Large intestine (tissue), 12 donors: Measurements from ENCODE around the gene STK38. TPM values are rescaled to one million over a fixed set of nuclear protein-coding genes. Genes with fewer than 3 reads are reported as not detected.
"Not testable (repeated sequence)": the region's sequence is repeated elsewhere in the genome, so short reads cannot be mapped to it uniquely, and the experiment has no call there.

Source experiments
- DNase-seq, 2 donors: peaks; one replicate each; pipeline versions ENCODE4 v3.0.0 to v3.0.0-alpha.2; 2013
- H3K27ac ChIP-seq: one replicate; pipeline ENCODE4 v1.5.1; 2013; ENCODE audit warnings: low read length
- H3K27me3 ChIP-seq: 2 replicates; pipeline ENCODE4 v1.6.1; 2013; ENCODE audit warnings: low read length; ENCODE audit not compliant: control insufficient read depth, insufficient read depth
- H3K36me3 ChIP-seq: 2 replicates; pipeline ENCODE4 v1.6.1; 2013; ENCODE audit warnings: low read length; ENCODE audit not compliant: control insufficient read depth, insufficient read depth
- H3K4me1 ChIP-seq: one replicate; pipeline ENCODE4 v1.6.1; 2013; ENCODE audit warnings: low read length; ENCODE audit not compliant: control insufficient read depth, insufficient read depth
- H3K4me3 ChIP-seq: one replicate; pipeline ENCODE4 v1.5.1; 2013; ENCODE audit warnings: low read length
- H3K9me3 ChIP-seq: one replicate; pipeline ENCODE4 v1.6.1; 2013; ENCODE audit warnings: mild to moderate bottlenecking, low read depth, low read length, moderate library complexity; ENCODE audit not compliant: control insufficient read depth
- WGBS: methylation state at CpG from one replicate; pipeline ENCODE4 v1.1.5; 2013; ENCODE audit warnings: low lambda C conversion rate; ENCODE audit not compliant: insufficient coverage; 5-methylcytosine and 5-hydroxymethylcytosine counted together
- long read RNA-seq, 11 donors: transcript quantifications; one replicate each; lab custom pipeline, GENCODE V29; 2026
- polyA plus RNA-seq: library from polyadenylated mRNA; unstranded; fragments of 120-200 nt; gene quantifications from one replicate; pipeline ENCODE4 v1.2.1, GENCODE V29; 2013

The STK38 gene
- polyA plus RNA-seq, result 43.3 TPM
- long read RNA-seq, donor 1, result 0 reads
- long read RNA-seq, donor 2, partial matches to known transcripts, result 0 of 1 reads
- long read RNA-seq, donor 2, other reads (novel, unspliced or antisense), result 0 of 1 reads
- long read RNA-seq, donor 3, transcript STK38-201 (14 exons, 3,576 nt), result major isoform, 5 of 1,039 reads
- long read RNA-seq, donor 3, partial matches to known transcripts, result 372 of 1,039 reads
- long read RNA-seq, donor 3, other reads (novel, unspliced or antisense), result 662 of 1,039 reads
- long read RNA-seq, donor 4, result 0 reads
- long read RNA-seq, donor 5, result 0 reads
- long read RNA-seq, donor 6, partial matches to known transcripts, result 16 of 26 reads
- long read RNA-seq, donor 6, other reads (novel, unspliced or antisense), result 8 of 26 reads
- long read RNA-seq, donor 7, result 0 reads
- long read RNA-seq, donor 8, partial matches to known transcripts, result 0 of 3 reads
- long read RNA-seq, donor 8, other reads (novel, unspliced or antisense), result 0 of 3 reads
- long read RNA-seq, donor 9, partial matches to known transcripts, result 0 of 8 reads
- long read RNA-seq, donor 9, other reads (novel, unspliced or antisense), result 6 of 8 reads
- long read RNA-seq, donor 10, partial matches to known transcripts, result 0 of 8 reads
- long read RNA-seq, donor 10, other reads (novel, unspliced or antisense), result 6 of 8 reads
- long read RNA-seq, donor 11, partial matches to known transcripts, result 0 of 7 reads
- long read RNA-seq, donor 11, other reads (novel, unspliced or antisense), result 6 of 7 reads

DNA sequence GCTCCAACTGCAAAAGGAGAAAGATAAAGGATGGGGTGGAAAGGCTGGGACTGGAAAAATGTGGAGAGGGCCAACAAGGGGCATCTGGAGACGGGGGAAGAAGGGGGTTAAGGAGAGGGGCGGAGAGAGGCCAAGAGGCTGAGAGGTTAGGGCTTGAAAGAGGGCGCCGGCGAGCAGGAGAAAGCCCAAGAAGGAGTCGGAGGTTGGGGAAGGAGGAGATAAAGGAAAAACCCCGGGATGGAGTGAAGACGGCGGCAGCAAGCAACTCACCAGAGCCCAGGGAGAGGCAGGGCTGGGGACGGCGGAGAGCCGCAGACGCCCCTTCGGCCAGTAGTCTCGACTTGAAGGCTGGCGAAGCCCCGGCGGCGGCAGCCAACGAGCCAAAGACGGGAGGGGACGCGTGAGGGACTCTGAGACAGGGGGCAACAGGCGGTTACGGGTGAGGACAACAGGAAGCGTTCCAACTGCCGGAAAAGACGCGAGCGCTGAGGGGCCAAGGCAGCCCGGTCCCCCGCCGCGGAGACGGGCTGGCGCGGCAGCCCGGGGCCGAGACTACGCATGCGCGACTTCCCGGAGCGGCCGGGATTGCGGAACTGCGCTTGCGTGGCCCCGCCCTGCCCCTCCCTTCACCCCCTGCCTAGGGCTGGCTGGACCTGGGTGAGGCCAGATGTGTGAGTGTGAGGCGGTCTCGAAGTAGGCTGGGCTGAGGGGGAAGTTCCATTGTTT is at the start of gene STK38:
Gene STK38, minus strand, starts transcription at position 560 of the 726 bp plus-strand sequence. CDS start 7,277 bp downstream, outside the sequence.
- no CpG with 5 or more reads among the region's 51 CpGs for WGBS
- DNase-seq, result peak; percentile 91 to 93
- Histone ChIP-seq H3K4me3 (peak within 1 kb of the TSS; percentile 93), H3K27ac (peak within 1 kb of the TSS; percentile 97), H3K4me1 (peaks cover 18% of the 10 kb centered on the region), H3K27me3 (no peaks in the 10 kb centered on the region), H3K9me3 (no peaks in the 10 kb centered on the region), H3K36me3 (no peaks in the 10 kb centered on the region)

DNA sequence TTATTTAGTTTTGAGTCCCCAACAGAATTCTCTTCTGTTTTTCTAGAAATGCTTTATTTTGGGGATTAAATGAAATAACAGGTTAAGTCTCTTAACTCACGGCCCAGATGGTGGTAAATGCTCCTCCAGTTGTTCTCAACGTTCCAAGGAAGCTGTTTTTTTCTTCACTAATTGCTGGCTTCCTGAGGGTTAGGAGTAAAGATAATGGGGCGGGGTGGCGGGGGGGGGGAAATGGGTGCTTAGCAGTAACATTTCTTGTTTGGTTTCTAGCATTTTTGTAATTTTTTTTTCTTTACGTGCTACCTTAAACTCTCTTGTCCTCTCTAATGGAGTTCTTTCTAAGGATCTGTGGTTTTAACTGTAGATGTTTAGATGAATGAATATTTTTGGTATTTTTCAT is 49.1 kb upstream of the STK38 start:
- Histone ChIP-seq H3K4me3 (peak overlapping the region; percentile 77), H3K27ac (peak overlapping the region; percentile 99), H3K27me3 (no peaks in the 10 kb centered on the region), H3K9me3 (no peaks in the 10 kb centered on the region), H3K4me1 (peaks cover 27% of the 10 kb centered on the region), H3K36me3 (peaks cover 47% of the 10 kb centered on the region)
- 0% methylated on average over 2 of the region's 5 CpGs for whole genome bisulfite sequencing
- DNase-seq, result no peak

DNA sequence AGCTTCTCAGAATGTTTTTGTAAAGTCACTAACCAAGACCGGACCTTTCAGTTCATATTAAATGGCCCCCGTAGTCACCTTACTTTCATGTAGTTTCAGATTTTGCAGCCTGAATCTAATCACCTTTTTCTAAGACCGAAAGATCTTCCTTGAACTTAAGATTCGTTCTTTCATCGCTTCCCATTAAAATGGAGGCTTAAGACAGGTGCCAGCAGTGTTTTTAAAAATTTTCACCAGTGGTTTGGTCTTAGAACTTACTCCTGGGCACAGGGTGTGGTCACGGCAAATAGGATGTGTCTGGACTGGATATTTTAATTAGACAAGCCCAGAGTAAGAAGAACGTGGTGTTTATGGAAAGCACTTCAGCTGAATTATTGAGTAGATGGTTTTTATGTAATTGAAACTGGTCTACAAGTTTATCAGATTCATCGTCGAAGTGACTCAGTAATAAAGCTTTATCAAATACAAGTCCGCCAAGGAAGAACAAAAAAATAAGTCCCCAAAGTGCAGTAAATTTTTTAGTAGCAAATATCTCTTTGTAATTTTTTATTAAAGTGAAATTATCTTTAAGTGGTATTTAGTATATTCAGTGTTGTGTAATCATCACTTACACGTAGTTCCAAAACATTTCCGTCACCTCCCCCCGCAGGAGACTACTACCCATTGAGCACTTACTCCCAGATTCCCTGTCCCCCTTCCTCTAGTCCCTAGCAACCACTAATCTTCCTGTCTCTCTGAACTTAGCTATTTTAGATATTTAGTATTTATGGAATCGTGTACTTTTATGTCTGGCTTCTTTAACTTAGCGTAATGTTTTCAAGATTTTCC is 47.8 kb upstream of the STK38 start:
- peak in 1 of 2 donors; percentile 63 for DNase-seq
- peaks cover 25% of the 10 kb centered on the region for H3K4me1 ChIP-seq
- 0% methylated on average over 3 of the region's 15 CpGs for WGBS

DNA sequence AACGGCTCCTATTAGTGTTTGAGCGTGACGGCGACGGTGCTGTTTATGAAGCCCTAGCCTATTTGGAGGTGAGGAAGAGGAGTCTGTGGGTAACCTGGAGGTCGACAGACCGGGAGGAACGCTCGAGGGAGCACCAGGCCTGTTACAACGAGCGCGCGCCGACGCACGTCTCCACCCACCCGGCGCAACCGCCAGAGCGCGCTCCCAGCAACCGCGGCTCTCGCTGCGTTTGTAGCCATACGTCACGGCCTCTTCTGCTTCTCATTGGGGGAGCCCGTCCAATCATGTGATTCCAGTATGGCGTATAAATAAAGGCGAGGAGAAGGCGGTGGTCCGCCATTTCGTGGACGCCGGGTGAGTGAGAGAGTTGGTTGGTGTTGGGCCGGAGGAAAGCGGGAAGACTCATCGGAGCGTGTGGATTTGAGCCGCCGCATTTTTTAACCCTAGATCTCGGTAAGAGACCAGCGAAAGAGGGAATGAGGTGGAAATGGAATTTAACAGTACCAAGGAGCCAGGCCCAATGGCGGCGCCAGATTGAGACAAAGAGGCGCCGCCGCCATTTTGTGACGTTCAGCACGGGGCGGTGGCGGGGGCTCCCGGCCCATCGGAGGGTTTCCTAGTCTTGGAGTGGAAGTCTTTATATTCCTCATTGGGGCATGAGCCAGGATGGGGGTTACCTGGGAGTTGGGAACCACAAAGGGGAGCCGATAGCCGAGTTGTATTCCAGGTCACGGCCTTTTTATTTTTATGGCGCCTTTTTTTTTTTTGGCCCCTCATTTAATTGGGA is 46.9 kb upstream of the STK38 start, which contains the start of gene SRSF3:
Gene SRSF3, plus strand, starts transcription at position 334 of the 787 bp plus-strand sequence. CDS start 2,401 bp downstream, outside the sequence.
- peak; percentile 98 to 99 for DNase-seq
- H3K36me3 ChIP-seq, result peaks cover 26% of the 10 kb centered on the region
- WGBS, result no CpG with 5 or more reads among the region's 58 CpGs

More for the DNA sequence above, 47.8 kb upstream of the STK38 start:
- H3K27me3 ChIP-seq, result no peaks in the 10 kb centered on the region
- no peaks in the 10 kb centered on the region for H3K9me3 ChIP-seq
- H3K4me3 ChIP-seq, result peak overlapping the region; percentile 77
- H3K36me3 ChIP-seq, result peaks cover 34% of the 10 kb centered on the region
- peak overlapping the region; percentile 99 for H3K27ac ChIP-seq

DNA sequence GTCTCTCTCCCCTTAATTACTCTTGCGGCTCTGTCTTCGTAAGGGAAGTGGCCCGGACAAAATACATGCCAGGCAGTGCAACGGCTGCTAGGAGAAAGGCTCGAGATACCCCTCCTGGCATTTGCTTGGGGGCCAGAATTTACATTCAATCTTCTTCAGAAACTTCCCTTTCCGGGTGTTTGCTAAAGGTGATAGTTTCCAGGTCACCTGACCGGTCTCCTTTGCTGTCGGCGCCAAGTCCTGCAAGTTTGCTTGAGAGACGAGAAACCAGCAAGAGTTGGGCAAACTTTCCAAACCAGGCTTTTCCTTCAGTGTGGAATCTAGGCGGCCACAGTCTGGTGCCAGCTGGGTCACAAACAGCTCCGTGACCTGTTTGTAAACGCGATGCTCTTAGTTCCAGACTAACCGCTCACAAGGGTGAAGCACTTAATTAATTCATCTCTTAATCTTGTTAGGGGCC is 46.3 kb upstream of the STK38 start:
- Histone ChIP-seq H3K27me3 (no peaks in the 10 kb centered on the region), H3K36me3 (peaks cover 19% of the 10 kb centered on the region), H3K27ac (peak overlapping the region; percentile 99), H3K4me1 (peaks cover 10% of the 10 kb centered on the region), H3K9me3 (no peaks in the 10 kb centered on the region), H3K4me3 (peak overlapping the region; percentile 77)
- WGBS, result no CpG with 5 or more reads among the region's 15 CpGs
- DNase-seq, result peak; percentile 52 to 86

More for the DNA sequence above, 46.9 kb upstream of the STK38 start, which contains the start of gene SRSF3:
- Histone ChIP-seq H3K4me3 (peak within 1 kb of the TSS; percentile 77), H3K27ac (peak within 1 kb of the TSS; percentile 99), H3K27me3 (no peaks in the 10 kb centered on the region), H3K4me1 (peaks cover 17% of the 10 kb centered on the region), H3K9me3 (no peaks in the 10 kb centered on the region)

DNA sequence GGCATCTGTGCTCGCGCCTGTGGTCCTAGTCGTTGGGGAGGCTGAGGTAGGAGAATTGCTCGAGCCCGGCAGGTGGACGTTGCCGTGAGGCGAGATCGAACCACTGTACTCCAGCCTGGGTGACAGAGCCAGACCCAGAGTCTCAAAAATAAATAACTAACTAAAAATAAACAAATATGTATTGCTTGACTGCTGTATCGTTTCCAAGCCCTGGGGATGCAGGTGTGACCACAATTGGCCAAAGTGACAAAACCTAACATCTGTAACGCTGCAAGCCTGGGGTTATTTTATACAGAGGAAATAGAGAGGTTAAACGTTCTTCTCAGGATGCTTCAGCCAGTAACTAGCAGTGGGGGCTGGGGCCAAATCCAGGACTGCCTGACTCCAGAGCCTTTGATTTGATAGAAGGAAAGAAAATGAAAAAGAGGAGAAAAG is 45.0 kb upstream of the STK38 start:
- Histone ChIP-seq H3K27me3 (no peaks in the 10 kb centered on the region), H3K27ac (no peak overlapping the region), H3K4me1 (peaks cover 3% of the 10 kb centered on the region), H3K9me3 (no peaks in the 10 kb centered on the region), H3K4me3 (no peak overlapping the region), H3K36me3 (peaks cover 7% of the 10 kb centered on the region)
- WGBS, result 83% methylated on average over 2 of the region's 12 CpGs
- no peak for DNase-seq

DNA sequence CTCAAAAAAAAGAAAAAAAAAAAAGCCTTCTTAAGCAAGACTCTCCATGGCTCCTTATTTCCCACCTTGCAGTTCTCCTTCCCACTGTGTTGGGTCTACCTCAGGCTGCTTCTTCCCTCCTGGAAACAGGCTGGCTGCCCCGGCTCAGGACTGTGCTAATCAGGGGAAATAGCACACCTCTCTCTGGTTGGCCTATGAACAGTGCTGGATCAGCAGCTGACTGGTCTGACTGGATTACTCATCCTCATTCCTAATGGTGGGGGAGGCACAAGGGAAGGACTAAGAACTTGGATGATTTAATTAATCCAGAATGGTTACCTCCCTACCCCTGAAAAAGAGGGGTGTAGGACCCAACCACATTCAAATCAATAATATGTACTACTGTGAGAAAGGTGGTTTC is 43.0 kb upstream of the STK38 start:
- no CpG with 5 or more reads among the region's 1 CpG for WGBS
- peak; percentile 64 to 73 for DNase-seq
- H3K9me3 ChIP-seq, result no peaks in the 10 kb centered on the region
- H3K4me1 ChIP-seq, result no peaks in the 10 kb centered on the region
- no peak overlapping the region for H3K27ac ChIP-seq
- H3K36me3 ChIP-seq, result no peaks in the 10 kb centered on the region
- no peak overlapping the region for H3K4me3 ChIP-seq
- no peaks in the 10 kb centered on the region for H3K27me3 ChIP-seq

DNA sequence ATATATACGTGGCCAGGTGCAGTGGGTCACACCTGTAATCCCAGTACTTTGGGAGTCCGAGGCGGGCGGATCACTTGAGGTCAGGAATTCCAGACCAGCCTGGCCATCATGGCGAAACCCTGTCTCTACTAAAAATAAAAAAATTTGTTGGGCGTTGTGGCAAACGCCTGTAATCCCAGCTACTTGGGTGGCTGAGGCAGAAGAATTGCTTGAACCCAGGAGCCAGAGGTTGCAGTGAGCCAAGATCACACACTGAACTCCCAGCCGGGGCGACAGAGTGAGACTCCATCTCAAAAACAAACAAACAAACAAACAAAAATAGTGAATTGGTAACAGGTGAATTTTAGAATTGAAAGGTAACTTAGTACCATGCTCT is 41.7 kb upstream of the STK38 start:
- not testable (repeated sequence) for H3K36me3 ChIP-seq, H3K9me3 ChIP-seq, H3K4me3 ChIP-seq, H3K27me3 ChIP-seq, H3K27ac ChIP-seq, H3K4me1 ChIP-seq, DNase-seq
- WGBS, result 100% methylated on average over 1 of the region's 9 CpGs

DNA sequence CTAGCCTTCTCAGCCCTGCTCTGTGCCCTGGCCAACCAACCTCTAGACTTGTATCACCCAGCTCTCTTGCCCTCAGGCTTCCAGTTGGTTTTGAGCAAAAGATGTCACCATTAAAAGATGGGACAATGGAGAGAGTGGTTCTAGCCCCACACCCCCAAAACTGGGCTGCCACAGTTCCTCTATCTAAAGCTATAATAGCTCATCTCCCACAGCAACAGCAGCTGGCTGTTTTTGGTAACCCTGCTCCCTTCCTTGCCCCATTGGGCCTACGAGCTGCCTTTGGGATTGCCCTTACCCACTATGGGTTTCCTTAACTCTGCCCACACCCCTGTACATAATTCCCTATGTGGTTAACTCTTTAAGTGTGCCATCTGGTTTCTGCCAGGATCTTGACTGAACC is 39.3 kb upstream of the STK38 start:
- H3K4me1 ChIP-seq, result no peaks in the 10 kb centered on the region
- H3K27ac ChIP-seq, result no peak overlapping the region
- no peaks in the 10 kb centered on the region for H3K9me3 ChIP-seq
- H3K36me3 ChIP-seq, result no peaks in the 10 kb centered on the region
- no peaks in the 10 kb centered on the region for H3K27me3 ChIP-seq
- no peak for DNase-seq
- H3K4me3 ChIP-seq, result no peak overlapping the region
- WGBS, result no CpG with 5 or more reads among the region's 1 CpG
